H1 (cell line): ENCODE measurements around the gene HIVEP3. TPM values are rescaled to one million over a fixed set of nuclear protein-coding genes. Genes with fewer than 3 reads are reported as not detected.

ENCODE experiments used
- CBX5 ChIP-seq: fragments of 300-800, 300-1000 bp; sonication (generic); IDR thresholded peaks from 2 replicates; pipeline ENCODE4 v1.7.1; 2016; ENCODE audit warnings: antibody characterized with exemption, low read length, low read depth
- CBX8 ChIP-seq: fragments of 300-800, 300-1000 bp; sonication (generic); IDR thresholded peaks from 2 replicates; pipeline ENCODE4 v1.7.1; 2016; ENCODE audit warnings: low read depth, low read length, borderline replicate concordance
- GABPA ChIP-seq: IDR thresholded peaks from 2 replicates; pipeline ENCODE4 v1.6.1; 2011; ENCODE audit warnings: mild to moderate bottlenecking, low read length, moderate library complexity, borderline replicate concordance; ENCODE audit not compliant: insufficient read depth
- polyA plus RNA-seq, 7 experiments: library from polyadenylated mRNA; depleted of rRNA in 3 of 7; stranded (reverse) in 5 of 7; unstranded in 2 of 7; fragments of >200 nt in 5 of 7; fragments of 200-250 nt in 2 of 7; gene quantifications; 1 replicate in 5 of 7; 2 replicates in 1 of 7; 4 replicates in 1 of 7; pipeline versions ENCODE4 v1.2.1 to v1.2.3, GENCODE V29; 2011 to 2013; ENCODE audit warnings: missing spikeins in 2 of 7, mixed read lengths in 2 of 7
- total RNA-seq: library from RNA; stranded (reverse); fragmentation: NEBNext Ultra II Directional; extraction: Animal tissue kit (Norgen Biotek cat#: 25700); gene quantifications from 2 replicates; pipeline ENCODE4 v1.2.1, GENCODE V29; 2021

HIVEP3 gene
- total and polyA plus RNA-seq, 2 of the 8 experiments (the other 6 are each of a cell fraction or from before 2014, with no cell fraction given), result 0.24 to 0.69 TPM

DNA sequence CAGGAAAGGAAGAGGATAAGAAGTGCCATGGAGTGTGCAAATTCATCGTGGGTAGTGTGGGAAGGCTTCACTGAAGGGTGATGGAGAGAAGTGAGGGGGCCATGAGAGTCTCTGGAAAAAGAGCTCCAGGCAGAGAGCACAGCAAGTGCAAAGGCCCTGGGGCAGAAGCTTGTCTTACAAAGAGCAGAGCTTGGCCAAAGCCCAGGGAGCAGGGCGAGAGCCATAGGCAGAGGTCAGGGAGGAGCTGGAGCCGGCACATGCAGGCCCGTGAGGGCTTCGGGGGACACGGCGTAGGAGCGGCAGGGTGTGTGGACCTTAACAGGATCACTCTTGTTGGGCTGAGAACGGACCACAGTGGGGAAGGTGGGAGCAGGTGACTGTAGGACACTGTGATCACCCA is 350.5 kb downstream of the HIVEP3 start (continued):
- TF ChIP-seq GABPA, result no peak
- no peak for TF ChIP-seq CBX5
- no peak for TF ChIP-seq CBX8
